Choroid plexus epithelial cell (primary cell): ENCODE results near the gene BPI.
"Not testable (repeated sequence)": the region's sequence is repeated elsewhere in the genome, so short reads cannot be mapped to it uniquely, and the experiment has no call there.

Experiments
- DNase-seq: peaks from one replicate; pipeline ENCODE4 v3.0.0-alpha.2; 2010; ENCODE audit warnings: low read depth
- H3K4me3 ChIP-seq: 2 replicates; pipeline ENCODE4 v1.5.1; 2011; ENCODE audit warnings: low read depth, mild to moderate bottlenecking, control low read depth, low read length, moderate library complexity
- TF ChIP-seq, protein P1 (sequence below): conservative IDR thresholded peaks from 2 replicates; pipeline ENCODE4 v1.5.1; 2011; ENCODE audit warnings: low read depth, mild to moderate bottlenecking, control low read depth, inconsistent platforms, low read length, moderate library complexity

BPI gene

DNA sequence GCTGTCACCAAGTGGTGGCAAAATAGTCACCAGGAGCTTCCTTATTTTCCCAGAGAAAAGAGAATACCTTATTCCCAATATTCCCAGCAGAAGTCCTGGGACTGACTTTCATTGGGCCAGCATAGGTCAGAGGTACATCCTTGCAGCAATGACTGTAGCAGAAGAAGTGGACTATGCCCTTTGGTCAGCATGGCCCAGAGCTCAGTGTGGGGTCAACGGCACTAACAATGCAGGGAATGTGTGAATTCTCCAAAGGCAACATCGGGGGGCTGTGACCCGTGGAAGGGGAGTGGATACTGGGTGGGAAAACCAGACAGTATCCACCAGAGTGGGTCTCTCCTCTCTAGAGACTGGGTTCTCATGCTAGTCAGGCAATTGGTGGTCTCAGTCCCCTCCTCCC is 26.7 kb downstream of the BPI start:
- TF ChIP-seq, protein P1, sequence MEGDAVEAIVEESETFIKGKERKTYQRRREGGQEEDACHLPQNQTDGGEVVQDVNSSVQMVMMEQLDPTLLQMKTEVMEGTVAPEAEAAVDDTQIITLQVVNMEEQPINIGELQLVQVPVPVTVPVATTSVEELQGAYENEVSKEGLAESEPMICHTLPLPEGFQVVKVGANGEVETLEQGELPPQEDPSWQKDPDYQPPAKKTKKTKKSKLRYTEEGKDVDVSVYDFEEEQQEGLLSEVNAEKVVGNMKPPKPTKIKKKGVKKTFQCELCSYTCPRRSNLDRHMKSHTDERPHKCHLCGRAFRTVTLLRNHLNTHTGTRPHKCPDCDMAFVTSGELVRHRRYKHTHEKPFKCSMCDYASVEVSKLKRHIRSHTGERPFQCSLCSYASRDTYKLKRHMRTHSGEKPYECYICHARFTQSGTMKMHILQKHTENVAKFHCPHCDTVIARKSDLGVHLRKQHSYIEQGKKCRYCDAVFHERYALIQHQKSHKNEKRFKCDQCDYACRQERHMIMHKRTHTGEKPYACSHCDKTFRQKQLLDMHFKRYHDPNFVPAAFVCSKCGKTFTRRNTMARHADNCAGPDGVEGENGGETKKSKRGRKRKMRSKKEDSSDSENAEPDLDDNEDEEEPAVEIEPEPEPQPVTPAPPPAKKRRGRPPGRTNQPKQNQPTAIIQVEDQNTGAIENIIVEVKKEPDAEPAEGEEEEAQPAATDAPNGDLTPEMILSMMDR: no peak
- DNase-seq: no peak
- H3K4me3 ChIP-seq: no peak overlapping the region

DNA sequence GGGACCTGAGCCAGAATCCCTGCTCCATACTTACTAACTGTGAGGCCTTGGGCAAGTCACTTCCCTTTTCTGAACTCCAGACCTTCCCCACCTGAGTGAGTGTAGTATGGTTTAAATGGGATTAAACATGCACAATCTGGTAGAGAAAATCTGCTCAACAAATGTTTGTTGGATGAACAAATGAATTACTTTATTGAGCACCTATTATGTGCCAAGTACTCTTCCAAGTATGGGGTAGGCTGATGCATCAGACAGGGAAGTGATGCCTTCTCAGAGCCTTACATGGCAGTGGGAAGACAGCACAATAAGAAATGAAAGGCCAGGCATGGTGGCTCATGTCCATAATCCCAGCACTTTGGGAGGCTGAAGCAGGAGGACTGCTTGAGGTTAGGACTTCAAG is 27.3 kb downstream of the BPI start:
- TF ChIP-seq, protein P1: no peak
- no peak overlapping the region for H3K4me3 ChIP-seq
- DNase-seq: no peak

DNA sequence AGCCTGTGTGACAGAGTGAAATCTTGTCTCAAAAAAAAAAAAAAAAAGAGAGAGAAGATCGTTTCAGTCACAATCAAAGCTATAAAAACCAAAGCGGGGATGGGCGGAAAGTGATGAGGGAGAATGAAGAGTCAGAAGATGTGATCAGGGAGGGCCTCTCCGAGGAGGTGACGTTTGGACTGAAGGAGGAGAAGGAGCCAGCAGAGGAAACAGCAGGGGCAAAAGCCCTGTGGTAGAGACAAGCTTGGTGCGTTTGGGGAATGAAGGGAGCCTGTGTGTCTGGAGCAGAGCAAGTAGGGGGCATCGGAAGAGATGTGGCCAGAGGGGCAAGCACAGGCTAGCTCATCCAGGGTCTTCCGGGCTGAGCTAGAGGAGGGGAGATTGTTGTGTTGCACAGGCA is 27.9 kb downstream of the BPI start:
- no peak for DNase-seq
- H3K4me3 ChIP-seq: no peak overlapping the region
- TF ChIP-seq, protein P1: no peak

DNA sequence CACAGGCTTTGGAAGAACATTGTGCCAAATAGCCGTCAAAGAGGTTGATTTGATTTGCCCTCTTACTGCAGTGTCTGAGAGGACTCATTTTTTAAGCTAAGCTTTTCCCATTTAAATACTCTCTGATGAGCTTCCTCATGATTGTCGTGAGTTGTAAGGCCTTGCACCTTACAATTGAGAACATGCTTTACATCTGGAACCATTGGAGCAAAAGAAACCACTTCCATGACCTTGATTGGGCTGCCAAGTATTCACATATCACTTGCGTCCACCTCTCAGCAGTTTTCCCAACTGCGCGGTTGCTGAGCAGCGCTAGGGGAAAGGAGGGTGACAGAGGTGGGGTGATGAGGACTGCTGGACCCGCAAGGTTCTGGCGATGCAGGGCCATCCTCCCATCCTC is 30.1 kb downstream of the BPI start:
- TF ChIP-seq, protein P1: no peak
- DNase-seq: no peak
- no peak overlapping the region for H3K4me3 ChIP-seq

DNA sequence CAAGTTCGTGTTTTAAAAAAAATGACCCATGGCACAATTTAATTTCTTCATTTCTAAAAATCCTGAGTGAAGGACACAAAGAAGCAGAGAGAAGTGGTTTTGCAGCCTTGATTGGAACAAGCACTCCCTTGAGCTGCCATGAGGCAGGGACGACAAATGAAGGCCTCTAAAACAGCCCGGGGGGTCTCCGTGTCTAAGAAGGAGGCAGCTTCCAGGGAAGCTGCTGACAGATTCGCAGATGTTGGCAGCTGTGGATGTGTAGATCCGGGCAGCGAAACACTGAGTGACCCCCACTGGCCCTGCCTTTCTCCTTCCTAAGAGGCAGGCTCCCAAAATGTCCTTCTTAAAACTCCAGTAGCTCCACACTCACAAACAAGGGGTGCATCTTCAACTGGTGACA is 32.8 kb downstream of the BPI start:
- no peak overlapping the region for H3K4me3 ChIP-seq
- no peak for DNase-seq
- TF ChIP-seq, protein P1: no peak

DNA sequence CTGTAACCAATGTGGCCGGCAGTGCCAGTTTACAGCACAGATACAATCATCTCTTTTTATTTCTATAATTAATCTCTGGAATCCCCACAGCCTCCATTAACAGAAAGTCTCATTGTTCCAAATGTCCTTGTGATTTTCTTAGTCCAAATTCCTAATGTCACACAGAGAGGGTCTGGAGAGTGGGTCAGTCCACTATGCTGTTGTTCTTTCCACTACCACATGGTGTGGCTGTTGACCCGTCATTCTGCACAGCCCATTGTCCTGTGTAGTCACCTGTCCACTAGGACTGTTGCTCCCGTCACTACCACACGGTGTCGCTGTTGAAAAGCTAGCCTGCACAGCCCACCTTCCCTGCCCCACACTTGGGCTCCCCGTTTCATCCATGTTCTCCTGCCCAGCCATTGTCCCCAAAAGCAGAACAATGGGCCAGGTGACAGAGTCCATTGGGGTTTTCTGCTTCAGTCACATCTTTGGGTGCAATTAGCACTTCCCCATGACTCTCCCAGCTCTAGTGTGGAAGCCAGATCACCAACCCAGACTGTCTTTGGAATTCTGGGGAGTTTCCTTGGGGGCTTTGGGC is 33.7 kb downstream of the BPI start:
- no peak for DNase-seq
- no peak overlapping the region for H3K4me3 ChIP-seq
- TF ChIP-seq, protein P1: peak; percentile 58

DNA sequence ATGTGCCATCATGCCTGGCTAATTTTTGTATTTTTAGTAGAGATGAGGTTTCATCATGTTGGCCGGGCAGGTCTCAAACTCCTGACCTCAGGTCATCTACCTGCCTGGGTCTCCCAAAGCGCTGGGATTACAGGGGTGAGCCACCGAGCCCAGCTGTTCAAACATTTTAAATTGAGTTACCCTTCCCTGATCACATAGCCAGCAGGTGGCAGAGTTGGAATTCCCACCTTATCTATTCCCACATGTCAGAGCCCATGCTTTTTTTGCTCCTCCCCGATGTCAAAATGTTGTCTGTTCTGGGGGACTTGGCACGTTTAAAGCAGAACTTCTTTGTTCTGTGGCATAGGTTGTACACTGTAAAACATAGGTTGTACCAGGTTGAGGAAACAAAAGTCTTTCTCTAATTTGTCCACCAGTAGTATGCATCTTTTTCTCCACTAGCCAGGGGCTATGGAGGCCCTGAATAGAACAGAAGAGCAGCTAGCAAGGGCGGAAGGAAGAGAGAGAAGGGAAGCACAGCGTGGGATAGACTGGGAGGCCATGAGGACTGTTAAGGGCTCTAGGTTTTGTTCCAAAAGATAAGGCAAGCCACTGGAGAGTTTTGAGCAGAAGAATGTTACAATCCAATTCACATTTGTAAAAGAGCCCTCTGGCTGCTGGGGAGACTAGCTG is 35.0 kb downstream of the BPI start:
- TF ChIP-seq, protein P1: peak; percentile 60
- H3K4me3 ChIP-seq: no peak overlapping the region
- DNase-seq: peak; percentile 56

DNA sequence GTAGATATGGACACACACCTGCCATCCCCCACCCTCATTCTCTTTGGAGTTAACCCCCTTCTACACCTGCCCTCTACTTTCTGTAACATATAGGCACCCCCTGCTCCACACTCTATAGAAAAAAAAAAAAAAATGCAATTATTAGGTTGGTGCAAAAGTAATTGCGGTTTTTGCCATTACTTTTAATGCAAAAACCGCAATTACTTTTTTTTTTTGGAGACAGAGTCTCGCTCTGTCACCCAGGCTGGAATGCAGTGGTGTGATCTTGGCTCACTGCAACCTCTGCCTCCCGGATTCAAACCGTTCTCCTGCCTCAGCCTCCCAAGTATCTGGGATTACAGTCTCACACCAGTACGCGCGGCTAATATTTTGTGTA is 35.6 kb downstream of the BPI start:
- not testable (repeated sequence) for H3K4me3 ChIP-seq, DNase-seq
